ENCODE results near the gene PHACTR1. TPM values are rescaled to one million over a fixed set of nuclear protein-coding genes. Genes with fewer than 3 reads are reported as not detected.
A peak's percentile ranks its signal among the peaks of the same experiment; 100 is the strongest.

Gene PHACTR1
- total RNA-seq, 1 donor from 2014 or later = 116 TPM

DNA sequence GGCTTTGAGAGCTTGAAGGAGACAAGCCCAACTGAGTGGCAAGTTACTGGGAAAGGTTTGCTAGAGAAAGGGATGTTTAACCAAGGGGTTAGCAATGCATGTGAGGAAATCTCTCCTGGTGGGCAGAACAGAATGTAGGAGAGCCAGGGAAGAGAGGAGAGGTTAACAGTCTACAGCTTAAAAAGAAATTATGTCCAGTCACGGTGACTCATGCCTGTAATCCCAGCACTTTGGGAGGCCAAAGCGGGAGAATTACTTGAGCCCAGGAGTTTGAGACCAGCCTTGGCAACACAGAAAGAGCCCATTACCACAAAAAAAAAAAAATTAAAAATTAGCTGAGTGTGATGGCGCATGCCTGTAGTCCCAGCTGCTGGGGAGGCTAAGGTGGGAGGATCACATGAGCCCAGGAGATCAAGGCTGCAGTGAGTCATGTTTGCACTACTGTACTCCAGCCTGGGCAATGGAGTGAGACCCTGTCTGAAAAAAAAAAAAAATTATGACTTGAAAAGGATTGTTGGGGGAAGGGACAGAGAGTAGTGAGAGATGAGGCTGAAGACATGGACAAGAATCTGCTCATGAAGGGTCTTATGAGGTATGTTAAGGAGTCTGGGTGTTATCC lies 346.8 kb downstream of the PHACTR1 start:
- intact Hi-C loops (cut with DNase I) = no loop called here
- ATAC-seq = no peak
- DNase-seq (ENCODE audit: missing footprints) = no peak

DNA sequence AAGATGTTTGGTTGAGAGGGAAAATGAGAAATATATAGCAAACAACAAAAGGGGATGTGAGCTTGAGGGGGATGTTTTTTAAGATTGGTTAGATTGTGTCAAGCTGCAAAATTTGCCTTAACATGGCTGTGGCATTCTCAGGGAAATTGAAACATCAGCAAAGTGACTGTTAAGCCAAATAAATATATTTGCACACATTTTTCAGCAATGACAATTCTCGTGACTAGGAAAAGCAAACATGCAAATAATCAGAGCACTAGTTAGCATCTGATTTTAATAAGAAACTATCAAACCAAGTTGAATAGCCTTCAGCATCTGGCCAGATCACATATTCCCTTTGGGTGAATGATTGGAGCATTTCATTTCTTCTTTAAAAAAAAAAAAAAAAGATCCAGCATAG lies 349.0 kb downstream of the PHACTR1 start:
- DNase-seq (ENCODE audit: missing footprints) (no peak), ATAC-seq (no peak)
- intact Hi-C loops (cut with DNase I) = loop anchor here (5.0 kb wide), 1 partner anchor 38 kb away; no protein-coding TSS in a partner anchor

DNA sequence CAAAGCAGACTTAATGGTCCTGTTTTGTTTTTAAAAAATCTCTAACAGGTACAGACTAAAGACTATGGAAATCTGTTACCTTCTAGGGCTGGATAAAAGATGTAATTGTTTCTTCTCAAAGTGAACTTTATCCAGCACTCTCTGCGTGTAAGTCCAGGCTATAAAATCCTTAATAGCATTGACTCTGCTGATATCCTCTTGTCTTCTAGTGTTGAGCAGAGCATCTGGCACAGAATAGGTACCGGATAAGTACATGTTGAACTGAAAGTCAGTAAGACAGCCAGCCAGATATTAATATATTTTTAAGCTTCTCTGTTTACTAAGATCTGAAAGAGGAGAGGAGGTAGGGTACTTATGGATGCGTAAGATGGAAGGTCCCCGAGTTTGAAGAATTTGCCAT lies 349.5 kb downstream of the PHACTR1 start:
- no peak for DNase-seq (ENCODE audit: missing footprints)
- intact Hi-C loops (cut with DNase I) = loop anchor here (5.0 kb wide), 1 partner anchor 39 kb away; no protein-coding TSS in a partner anchor
- ATAC-seq = peak; percentile 20

DNA sequence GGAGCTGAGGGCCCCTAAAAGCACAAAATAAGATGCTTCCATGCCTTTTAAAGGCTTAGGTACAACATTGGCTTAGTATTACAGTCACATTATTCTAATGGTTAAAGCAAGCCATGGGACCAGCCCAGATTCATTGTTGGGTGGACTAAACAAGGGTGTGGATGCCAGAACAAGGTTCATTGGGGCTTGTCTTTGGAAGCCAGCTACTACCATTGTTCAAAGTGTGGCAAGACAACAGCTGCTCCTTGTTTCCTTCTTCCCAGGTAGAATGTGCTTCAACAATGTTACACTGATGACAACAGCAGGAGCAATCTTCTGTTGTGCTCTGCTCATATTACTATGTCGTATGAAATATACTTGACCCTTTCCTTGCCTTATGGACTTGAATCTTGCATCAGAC lies 350.3 kb downstream of the PHACTR1 start:
- intact Hi-C loops (cut with DNase I) = loop anchor here (5.0 kb wide), 1 partner anchor 40 kb away; no protein-coding TSS in a partner anchor
- ATAC-seq (no peak), DNase-seq (ENCODE audit: missing footprints) (no peak)

DNA sequence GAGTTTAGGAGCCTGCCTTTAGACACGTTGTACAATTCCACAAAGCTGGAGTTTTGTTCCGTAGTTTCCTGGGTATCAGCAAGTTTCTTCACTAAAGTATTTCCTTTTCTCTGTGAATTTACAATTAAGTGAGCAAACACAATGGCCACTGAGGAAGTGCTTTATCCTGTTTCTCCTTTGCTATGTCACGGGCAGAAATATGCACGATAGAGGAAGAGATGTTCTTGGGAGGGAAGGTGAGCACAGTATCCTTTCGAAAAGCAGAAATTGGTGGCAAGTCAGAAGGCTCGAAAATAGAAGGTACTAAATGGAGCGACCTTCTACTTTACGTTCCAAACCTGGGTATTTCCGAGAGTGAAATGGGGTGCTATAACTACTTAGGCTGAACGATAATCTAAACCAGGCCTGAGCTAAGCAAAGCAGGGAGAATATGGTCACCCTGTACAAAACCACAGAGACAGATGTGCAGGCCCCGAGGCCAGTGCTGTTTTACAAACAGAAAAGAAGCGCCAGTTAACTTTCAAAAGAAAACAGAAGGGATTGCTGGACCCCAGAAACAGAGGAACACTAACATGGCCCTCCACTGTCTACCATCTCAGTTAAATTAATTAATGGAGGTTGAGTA lies 352.1 kb downstream of the PHACTR1 start:
- DNase-seq (ENCODE audit: missing footprints) (no peak), ATAC-seq (no peak)
- intact Hi-C loops (cut with DNase I) = loop anchor here (5.0 kb wide), 1 partner anchor 41 kb away; no protein-coding TSS in a partner anchor

DNA sequence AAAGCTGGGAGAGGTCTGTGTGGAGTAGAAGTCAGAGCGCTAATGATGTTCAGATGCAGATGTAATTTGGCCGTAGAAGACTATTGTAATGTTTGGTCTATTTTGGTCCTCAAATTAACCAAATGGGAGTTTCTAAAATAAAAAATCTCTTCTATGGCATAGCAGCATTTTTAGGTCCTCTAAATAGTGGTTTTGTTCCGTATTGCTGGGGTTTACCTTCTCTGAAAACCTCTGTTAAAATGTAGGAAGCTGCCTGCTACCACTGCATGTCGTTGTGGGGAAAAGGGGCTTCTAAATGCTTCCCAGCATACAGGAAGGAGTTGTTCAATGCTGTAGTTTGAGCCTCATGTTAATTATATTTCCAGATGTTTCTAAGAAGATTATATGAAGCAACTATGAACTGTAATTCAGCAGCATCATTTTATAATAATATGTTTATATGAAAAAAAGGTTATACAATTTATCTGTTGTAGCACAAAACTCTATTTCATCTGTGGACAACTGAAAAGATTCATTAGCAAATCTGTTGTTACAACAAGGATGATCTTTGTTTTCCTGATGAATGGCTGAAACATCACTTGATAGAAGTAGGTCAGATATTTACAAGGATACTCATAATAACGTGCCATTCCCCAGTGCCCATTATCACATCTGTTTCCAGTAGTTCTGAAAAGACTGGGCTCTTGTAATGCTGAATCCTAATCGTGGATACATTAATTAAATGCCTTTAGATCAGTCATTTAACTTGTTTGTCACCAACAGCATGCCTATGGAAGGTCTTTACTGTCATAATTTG lies 355.2 kb downstream of the PHACTR1 start:
- DNase-seq (ENCODE audit: missing footprints) = no peak
- no peak for ATAC-seq
- intact Hi-C loops (cut with DNase I) = no loop called here

DNA sequence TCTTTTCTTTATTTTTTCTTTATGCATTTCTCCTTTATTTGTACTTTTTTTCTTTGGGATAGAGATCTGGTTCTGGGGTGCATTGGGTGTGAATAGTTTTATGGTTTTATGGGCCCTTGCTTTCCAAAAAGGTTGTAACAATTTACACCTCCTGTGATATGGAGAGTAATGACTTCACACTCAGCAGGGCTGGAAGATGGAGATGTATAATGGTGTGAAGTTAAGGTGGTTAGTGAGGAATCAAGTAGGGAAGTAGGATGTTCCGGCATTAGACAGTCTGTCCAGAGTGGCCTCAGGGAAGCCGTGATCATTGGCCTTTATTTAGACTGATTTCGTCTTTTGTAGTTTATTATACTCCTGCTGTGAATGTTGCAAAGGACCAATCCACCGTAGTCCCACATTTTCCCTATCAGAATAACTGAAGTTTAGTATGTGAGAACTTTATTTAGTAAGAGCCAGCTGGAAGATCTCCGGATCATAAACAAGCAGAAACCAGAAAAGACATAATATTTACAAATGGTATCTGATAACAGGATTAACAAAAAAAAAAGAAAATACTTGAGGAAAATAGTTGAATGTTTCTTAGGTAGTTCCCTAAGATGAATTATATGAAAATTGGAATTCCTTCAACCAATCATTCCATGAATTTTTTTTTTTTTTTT lies 356.2 kb downstream of the PHACTR1 start:
- no peak for DNase-seq (ENCODE audit: missing footprints)
- ATAC-seq = no peak
- intact Hi-C loops (cut with DNase I) = no loop called here

DNA sequence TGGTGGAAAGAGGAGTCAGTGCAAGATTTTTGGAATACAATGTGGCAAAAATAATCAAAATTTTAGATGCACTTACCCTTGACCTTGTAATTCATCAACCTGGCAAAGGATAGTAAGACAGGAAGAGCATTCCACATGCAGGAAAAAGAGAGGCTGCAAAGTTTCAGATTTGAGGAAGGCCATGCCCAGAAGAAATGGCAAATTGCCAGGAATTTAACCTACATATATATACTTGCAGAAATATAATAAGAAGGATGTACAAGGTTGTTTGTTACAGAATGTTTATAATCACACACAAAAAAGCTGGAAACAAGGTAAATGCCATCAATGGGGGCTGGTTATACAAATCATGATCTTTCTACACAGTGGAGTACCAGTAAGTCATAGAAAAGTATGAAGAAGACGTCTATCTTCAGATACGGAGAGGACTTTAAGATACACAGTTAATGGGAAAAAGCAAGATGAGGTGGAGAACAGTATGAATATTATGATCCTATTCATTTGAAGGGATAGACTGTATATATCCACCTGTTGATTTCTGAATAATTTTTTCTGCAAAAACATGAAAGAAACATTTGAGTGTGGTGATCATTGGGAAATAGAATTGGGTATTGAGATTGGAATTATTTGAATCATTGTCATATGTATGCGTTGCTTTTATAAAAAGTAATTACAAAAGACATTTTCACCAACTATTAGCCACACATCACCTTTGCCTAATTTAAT lies 358.0 kb downstream of the PHACTR1 start:
- DNase-seq (ENCODE audit: missing footprints) (no peak), ATAC-seq (no peak)
- intact Hi-C loops (cut with DNase I) = loop anchor here (5.0 kb wide), 1 partner anchor 37 kb away; no protein-coding TSS in a partner anchor

DNA sequence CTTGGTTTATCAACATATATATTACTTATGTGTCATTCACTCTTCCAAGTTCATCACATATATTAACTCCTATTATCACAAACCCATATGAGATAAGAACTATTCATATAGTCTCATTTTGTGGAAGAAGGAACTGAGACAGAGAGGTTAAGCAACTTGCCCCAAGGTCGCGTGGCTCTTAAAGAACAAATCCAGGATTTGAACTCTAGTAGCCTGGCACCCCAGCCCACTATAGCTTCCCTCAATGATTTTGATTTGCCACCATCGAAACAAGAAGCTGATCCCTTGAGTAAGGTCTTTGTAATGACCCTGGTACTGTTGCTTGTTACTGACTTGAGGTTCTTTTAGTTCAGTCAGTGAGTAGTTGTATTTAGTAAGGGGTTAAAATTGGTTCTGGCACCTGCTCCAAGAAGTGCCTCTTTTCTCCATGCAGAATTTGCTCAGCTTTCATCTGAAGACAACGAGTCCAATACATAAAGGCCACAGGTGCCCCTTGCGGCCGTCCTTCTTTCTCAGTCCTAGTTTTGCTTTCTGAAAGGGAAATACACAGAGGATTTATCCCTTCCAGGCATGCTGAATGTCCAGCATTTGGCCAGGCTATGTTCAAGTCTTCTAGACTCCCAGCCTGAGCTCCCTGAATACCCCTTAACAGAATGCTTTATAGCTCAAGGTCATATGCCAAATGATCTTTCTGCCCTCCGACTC lies 358.7 kb downstream of the PHACTR1 start:
- ATAC-seq (no peak), DNase-seq (ENCODE audit: missing footprints) (no peak)
- intact Hi-C loops (cut with DNase I) = loop anchor here (5.0 kb wide), 1 partner anchor 38 kb away; no protein-coding TSS in a partner anchor

DNA sequence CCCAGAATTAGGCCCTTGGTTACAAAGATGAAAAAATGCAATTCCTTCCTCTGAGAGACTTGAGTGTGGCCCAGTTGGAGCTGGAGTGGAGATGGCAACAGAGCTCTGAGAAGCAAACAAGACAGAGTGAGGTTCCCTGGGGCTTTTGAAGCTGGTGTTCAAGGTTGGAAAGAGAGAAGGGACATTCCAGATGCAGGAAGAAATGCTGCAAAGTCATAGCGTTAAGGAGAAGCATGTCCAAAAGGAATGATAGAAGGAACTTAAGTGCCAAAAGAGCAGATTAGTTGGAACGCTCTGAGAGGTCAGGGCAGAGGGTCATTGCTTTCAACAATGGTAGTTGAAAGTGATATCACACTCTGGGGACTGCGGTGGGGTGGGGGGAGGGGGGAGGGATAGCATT lies 360.0 kb downstream of the PHACTR1 start:
- ATAC-seq (peak; percentile 49), DNase-seq (ENCODE audit: missing footprints) (no peak)
- intact Hi-C loops (cut with DNase I) = loop anchor here (5.0 kb wide), 1 partner anchor 39 kb away; no protein-coding TSS in a partner anchor

DNA sequence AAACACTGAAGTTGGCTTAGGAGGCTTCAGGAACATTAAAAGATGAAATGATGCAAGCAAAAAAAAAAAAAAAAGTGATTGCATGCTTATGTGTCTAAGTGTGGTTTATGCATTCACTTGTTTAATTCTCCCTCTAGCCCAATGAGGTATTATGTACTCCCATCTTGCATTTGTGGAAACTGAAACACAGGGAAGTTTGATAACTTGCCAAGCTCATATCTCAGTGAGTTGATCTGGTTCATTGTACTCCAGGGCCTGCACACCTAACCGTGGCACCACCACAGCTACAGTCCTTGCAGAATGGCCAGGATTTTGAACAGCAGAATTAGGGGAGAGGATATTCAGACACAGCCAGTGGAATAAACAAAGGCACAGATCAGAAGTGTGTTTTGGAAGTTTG lies 360.6 kb downstream of the PHACTR1 start:
- DNase-seq (ENCODE audit: missing footprints) (no peak), ATAC-seq (no peak)
- intact Hi-C loops (cut with DNase I) = loop anchor here (5.0 kb wide), 1 partner anchor 40 kb away; no protein-coding TSS in a partner anchor

DNA sequence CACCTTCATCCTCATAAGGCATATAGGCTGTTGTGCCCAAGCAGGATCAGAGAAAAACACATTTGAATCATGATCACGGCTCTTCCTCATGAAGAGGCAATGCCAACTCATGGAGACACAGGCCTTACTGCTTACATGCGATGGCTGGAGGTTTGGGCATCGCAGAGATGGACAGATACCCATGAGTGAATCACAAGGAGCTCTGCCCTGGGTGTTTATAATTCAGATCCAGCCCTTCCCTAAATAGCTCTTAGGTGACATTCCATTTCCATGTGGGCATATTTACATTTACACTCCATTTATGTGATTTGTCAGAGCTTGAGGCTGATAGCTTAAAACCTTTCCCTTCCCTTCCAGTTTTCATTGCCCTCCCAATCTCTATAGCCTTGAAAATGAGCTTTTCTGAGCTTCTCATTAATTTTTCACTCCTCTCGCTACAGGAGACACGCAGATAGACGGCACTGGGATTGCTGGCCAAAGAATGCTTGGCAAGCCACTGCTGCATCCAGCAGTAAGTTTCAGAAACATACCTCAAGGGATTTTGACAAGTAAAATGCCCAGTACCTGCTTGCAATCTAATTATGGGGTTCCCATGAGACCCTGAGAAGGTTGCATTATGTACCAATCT lies 362.6 kb downstream of the PHACTR1 start:
- DNase-seq (ENCODE audit: missing footprints) (no peak), ATAC-seq (no peak)
- intact Hi-C loops (cut with DNase I) = loop anchor here (5.0 kb wide), 1 partner anchor 42 kb away; no protein-coding TSS in a partner anchor

DNA sequence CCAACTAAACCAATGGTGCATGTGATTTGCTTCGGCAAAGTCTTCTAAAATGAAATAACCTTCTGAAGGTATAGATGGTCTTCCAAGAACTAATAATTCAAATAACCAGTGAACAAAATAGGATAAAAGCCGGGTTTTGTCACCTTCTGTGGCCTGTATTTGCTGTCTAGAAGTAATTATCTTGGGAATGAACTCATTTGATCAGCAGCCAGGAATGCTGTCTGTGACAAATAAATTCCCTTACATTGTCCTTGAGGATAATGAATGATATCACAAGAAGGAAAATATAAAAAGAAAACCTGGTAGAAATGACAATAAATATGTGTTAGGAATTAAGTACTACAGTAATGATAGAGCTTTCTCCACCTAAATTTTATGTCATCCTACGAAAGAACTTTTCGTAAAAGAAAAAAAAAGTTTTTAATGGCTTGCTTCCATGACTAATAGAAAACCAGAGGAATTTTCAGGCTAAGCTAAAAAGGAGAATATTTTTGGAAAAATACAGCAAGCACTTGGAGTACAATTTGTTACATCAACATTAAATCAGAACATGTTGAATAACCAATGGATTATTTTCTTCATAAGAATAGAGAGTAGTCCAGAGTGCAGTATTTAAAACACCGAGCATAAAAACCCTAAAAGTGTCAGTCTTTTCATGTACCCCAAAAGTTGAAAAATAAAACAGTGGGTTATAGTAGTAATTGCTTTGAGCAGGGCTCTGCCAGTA lies 364.1 kb downstream of the PHACTR1 start:
- DNase-seq (ENCODE audit: missing footprints) = no peak
- intact Hi-C loops (cut with DNase I) = no loop called here
- no peak for ATAC-seq

DNA sequence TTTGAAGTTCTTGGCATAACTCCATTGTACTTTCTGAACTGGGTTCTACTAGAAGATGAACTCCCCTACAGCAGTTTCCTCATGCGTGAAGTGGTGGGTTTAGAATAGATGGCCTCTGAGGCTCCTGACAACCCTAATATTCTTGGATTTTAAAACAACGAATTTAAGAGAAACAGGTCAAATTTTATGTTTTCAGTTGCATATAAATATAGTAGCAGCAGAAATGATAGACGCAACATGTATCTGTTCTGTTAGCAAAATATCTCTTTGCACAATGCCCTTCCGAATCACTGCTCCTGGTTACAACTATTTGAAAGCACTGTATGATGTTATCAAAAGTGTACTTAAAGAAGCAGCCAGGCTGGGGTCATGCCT lies 364.6 kb downstream of the PHACTR1 start:
- DNase-seq (ENCODE audit: missing footprints) = no peak
- ATAC-seq = no peak
- intact Hi-C loops (cut with DNase I) = no loop called here

DNA sequence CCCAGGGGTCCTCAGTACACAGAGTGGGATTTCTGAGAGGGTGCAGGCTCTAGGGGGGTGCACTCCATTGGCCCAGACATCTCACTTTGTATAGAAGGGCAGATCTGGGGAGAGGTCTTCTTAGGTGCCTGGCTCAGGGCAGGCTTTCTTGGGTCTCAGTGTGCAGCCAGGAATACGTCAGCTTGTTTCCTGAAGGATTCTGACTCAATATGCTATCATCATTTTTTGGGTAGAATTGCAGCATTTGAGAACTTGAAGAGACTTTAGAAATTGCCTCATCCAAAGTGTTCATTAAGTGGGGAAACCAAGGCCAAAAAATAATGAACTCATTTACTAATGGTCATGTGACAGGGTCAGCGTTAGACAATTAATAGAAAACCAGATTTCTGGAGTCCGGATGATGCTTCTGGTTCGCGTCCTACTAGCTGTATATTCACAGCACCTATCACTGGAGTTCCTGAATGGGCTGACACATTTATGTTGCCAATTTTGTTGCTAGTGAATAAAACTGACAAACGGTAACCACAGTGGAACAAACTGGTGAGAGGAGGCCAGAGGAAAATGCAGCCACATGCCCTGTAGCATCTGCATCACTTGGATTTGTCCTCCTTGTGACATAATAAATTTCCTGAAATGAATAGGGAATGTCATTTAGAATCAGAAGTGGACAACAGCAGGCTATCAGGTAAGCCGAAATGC lies 372.9 kb downstream of the PHACTR1 start:
- DNase-seq (ENCODE audit: missing footprints) (no peak), ATAC-seq (peak; percentile 23)
- intact Hi-C loops (cut with DNase I) = no loop called here

DNA sequence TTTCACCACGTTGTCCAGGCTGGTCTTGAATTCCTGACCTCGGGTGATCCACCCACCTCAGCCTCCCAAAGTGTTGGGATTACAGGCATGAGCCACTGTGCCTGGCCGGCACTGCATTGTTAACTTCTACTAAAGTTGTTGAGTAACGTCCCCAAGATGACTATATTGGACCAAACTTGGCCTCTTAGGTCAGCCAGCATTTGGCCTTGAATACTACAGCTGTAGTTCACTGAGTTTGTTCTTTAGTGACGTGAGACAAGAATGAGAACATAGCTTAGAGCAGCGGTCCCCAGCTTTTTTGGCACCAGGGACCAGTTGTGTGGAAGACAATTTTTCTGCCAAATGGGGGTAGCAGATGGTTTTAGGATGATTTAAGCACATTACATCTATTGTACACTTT lies 374.6 kb downstream of the PHACTR1 start:
- ATAC-seq (no peak), DNase-seq (ENCODE audit: missing footprints) (no peak)
- intact Hi-C loops (cut with DNase I) = no loop called here

Data from Right ventricle myocardium inferior (tissue), 1 donor.